ENCODE data around the gene DNAJC21.
A peak's percentile ranks its signal among the peaks of the same experiment; 100 is the strongest.

Gene DNAJC21

GRCh38 chr5:34998058-34998789 is 68.9 kb downstream of the DNAJC21 start:
- no peak for TF ChIP-seq CTCF (IDR thresholded peaks at IDR 0.05; ENCODE audit: control extremely low read depth, extremely low read depth, low read depth, missing control alignments)
- POLR2A ChIA-PET: no interaction called here
- DNase-seq (ENCODE audit: extremely low spot score): no peak
- CTCF ChIA-PET: interaction anchor here (1.3 to 2.0 kb wide), 2 partner anchors 37 to 512 kb away, joined by 4 to 5 read pairs; no protein-coding TSS in a partner anchor

- DNase-seq (ENCODE audit: extremely low spot score): no peak
- ChIA-PET CTCF (interaction anchor here (0.8 to 4.9 kb wide), 11 partner anchors 9 to 925 kb away, joined by 3 to 28 read pairs (median 9); partner anchors contain the start of genes BRIX1, DNAJC21 and RAD1), POLR2A (no interaction called here)
- TF ChIP-seq CTCF (IDR thresholded peaks at IDR 0.05; ENCODE audit: control extremely low read depth, extremely low read depth, low read depth, missing control alignments): no peak
Observed at GRCh38 chr5:35001842-35002241, 72.5 kb downstream of the DNAJC21 start.

GRCh38 chr5:35002459-35002858 is 73.1 kb downstream of the DNAJC21 start:
- TF ChIP-seq CTCF (IDR thresholded peaks at IDR 0.05; ENCODE audit: control extremely low read depth, extremely low read depth, low read depth, missing control alignments): no peak
- ChIA-PET POLR2A (no interaction called here), CTCF (interaction anchor here (0.8 to 4.9 kb wide), 16 partner anchors 10 to 527 kb away, joined by 3 to 28 read pairs (median 9); partner anchors contain the start of genes BRIX1, DNAJC21 and RAD1)
- DNase-seq (ENCODE audit: extremely low spot score): no peak

- ChIA-PET POLR2A (interaction anchor here (1.4 kb wide), 1 partner anchor 73 kb away, joined by 3 read pairs; the partner anchor contains the start of gene DNAJC21), CTCF (interaction anchor here (0.7 to 4.9 kb wide), 50 partner anchors 9 to 1033 kb away, joined by 3 to 28 read pairs (median 4); partner anchors contain the start of genes BRIX1, DNAJC21 and RAD1)
Observed at GRCh38 chr5:35003018-35003957, 73.9 kb downstream of the DNAJC21 start.

GRCh38 chr5:35004200-35004599 is 74.8 kb downstream of the DNAJC21 start:
- POLR2A ChIA-PET: interaction anchor here (1.4 kb wide), 1 partner anchor 74 kb away, joined by 3 read pairs; the partner anchor contains the start of gene DNAJC21
- CTCF ChIA-PET: interaction anchor here (0.8 to 4.9 kb wide), 32 partner anchors 8 to 544 kb away, joined by 3 to 28 read pairs (median 6); partner anchors contain the start of genes BRIX1, DNAJC21 and RAD1
- no peak for DNase-seq (ENCODE audit: extremely low spot score)
- no peak for TF ChIP-seq CTCF (IDR thresholded peaks at IDR 0.05; ENCODE audit: control extremely low read depth, extremely low read depth, low read depth, missing control alignments)

More at GRCh38 chr5:35003018-35003957, 73.9 kb downstream of the DNAJC21 start:
- peak; percentile 79 for DNase-seq (ENCODE audit: extremely low spot score)
- TF ChIP-seq CTCF (IDR thresholded peaks at IDR 0.05; ENCODE audit: control extremely low read depth, extremely low read depth, low read depth, missing control alignments): peak; percentile 72

- CTCF ChIA-PET: interaction anchor here (1.7 to 4.4 kb wide), 4 partner anchors 12 to 539 kb away, joined by 4 to 21 read pairs (median 12); no protein-coding TSS in a partner anchor
- TF ChIP-seq CTCF (IDR thresholded peaks at IDR 0.05; ENCODE audit: control extremely low read depth, extremely low read depth, low read depth, missing control alignments): no peak
- POLR2A ChIA-PET: no interaction called here
- no peak for DNase-seq (ENCODE audit: extremely low spot score)
Observed at GRCh38 chr5:35004771-35005170, 75.4 kb downstream of the DNAJC21 start.

All from GM10248 (cell line).